Glomerular visceral epithelial cell (primary cell): ENCODE results near the gene MIX23.
A peak's percentile ranks its signal among the peaks of the same experiment; 100 is the strongest.

ENCODE experiments used
- DNase-seq: peaks from one replicate; pipeline ENCODE4 v3.0.0-alpha.2; 2016; ENCODE audit errors: extremely low spot score

The MIX23 gene

GRCh38 chr3:122392868-122393844, 10.1 kb upstream of the MIX23 start:
- DNase-seq: peak; percentile 46

- DNase-seq: no peak
Observed at GRCh38 chr3:122391681-122392446, 8.8 kb upstream of the MIX23 start.

GRCh38 chr3:122390665-122391064, 7.6 kb upstream of the MIX23 start:
- DNase-seq: no peak

- DNase-seq: no peak
Observed at GRCh38 chr3:122389892-122390291, 6.9 kb upstream of the MIX23 start.

- no peak for DNase-seq
Observed at GRCh38 chr3:122389197-122389596, 6.2 kb upstream of the MIX23 start.

DNA sequence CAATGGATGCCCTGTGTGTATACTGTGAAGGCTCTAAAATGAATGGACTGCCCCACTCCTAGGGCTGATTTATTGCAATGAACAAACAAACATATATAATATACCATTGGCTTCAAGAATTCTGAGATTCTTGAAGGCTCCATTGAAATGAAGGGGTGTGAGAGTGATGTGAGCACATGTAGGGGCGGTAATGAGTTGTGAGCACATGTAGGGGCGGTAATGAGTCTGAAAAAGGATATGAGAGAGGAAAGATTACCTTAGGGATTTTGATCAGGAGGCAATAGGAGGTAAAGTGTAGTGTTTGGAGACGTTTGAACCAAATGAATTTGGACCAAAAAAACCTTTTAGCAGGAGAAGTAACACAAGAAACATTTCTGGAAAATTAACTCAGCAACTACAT, 4.7 kb upstream of the MIX23 start:
- no peak for DNase-seq

DNA sequence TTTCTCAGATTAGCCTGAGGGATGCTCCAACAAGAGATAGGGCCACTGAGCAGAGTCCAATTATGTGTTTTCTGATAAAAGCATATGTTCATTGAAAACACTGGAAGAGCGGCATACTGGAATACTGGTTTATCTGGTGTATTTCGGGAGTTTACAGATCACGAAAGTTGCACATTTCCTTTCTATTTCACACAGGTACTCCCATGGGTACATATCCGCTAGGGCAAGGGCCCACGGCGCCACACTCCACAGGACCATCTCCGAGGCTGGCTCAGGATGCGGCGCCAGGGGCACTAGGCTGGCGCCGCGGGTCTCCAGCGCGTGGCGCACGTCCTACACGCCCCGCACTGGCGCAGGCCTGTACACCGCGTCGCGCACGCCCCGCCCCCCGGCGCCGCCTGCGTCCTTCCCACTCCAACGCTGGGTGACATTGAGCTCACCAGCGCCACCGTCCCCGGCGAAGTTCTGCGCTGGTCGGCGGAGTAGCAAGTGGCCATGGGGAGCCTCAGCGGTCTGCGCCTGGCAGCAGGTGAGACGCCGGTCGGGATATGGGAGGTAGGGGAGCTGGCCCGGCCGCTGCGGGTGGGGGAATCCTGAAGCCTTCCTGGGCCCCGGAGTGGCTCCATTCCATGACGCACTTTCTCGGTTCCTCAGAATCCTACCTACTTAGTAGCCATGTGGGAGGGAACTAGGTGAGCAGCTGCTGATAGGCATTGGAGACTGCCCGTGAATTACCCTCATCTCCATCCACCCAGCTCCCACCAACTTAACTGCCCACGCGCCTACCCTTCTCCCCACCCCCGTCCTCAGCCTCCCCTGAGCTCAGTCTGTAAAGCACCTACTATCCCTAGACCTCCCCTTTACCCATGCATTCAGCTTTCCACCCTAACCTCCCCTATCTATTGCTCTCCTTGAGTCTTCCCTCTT, 1.0 kb upstream of the MIX23 start, which contains the start of gene FAM162A:
Gene FAM162A (plus strand): TSS at position 412 of the 927 bp plus-strand sequence. CDS start 84 bp downstream, at position 496.
- peak; percentile 90 for DNase-seq

DNA sequence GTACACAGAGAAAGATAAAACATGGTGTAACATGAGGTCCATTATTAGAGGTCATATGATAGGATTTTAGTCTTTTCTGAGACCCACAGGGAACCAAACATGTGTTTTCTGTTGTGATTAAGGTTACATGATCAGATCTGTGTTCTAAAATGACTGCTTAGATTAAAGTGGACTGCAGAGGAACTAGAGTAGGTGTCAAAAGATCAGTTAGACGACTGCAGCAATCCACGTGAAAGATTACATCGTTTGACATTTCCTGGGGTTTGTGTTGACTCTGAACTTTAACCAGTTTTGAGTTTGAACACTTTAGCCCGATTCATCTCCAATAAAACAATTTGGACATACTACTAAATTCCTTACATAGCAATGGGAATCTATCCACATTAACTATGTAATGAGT, 5.1 kb downstream of the MIX23 start:
- no peak for DNase-seq

GRCh38 chr3:122374034-122374433, 9.0 kb downstream of the MIX23 start:
- DNase-seq: no peak

- no peak for DNase-seq
Observed at GRCh38 chr3:122366379-122366749, 16.7 kb downstream of the MIX23 start.

GRCh38 chr3:122365582-122366378, 17.3 kb downstream of the MIX23 start:
- DNase-seq: peak; percentile 5

GRCh38 chr3:122365073-122365472, 18.0 kb downstream of the MIX23 start:
- DNase-seq: no peak

GRCh38 chr3:122364490-122364889, 18.5 kb downstream of the MIX23 start:
- DNase-seq: no peak

DNA sequence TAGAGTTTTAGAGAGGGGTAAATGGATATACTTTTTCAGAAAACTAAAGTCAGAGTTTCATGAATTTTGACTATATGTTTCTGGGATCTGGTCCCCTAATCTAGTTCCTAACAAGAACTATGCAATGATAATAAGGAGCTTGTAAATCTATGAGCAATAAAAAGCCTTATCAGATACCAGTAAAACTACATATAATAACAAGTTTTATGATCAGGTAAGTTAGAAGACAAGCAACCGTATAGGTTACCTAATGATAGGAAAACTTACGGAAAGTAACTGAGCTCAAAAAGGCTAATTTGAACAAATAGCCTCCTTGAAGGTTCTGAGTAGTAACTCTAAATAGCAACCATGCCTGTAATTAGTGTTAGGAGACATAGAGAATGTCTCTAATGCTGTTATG, 21.0 kb downstream of the MIX23 start:
- no peak for DNase-seq

DNA sequence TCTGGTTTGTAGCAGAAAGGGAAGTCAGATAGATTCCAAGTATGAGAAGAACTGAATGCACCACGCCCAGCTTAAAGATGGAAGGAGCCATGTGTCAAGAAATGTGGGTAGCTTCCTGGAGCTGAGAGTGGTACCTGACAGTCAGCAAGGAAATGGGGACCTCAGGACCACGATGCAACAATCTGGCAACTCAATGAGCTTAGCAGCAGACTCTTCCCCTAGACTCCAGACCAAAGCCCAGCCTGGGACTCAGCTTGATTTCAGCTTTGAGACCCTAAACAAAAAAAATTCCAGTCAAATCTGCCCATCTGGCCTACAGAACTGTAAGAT, 24.4 kb downstream of the MIX23 start:
- DNase-seq: no peak

DNA sequence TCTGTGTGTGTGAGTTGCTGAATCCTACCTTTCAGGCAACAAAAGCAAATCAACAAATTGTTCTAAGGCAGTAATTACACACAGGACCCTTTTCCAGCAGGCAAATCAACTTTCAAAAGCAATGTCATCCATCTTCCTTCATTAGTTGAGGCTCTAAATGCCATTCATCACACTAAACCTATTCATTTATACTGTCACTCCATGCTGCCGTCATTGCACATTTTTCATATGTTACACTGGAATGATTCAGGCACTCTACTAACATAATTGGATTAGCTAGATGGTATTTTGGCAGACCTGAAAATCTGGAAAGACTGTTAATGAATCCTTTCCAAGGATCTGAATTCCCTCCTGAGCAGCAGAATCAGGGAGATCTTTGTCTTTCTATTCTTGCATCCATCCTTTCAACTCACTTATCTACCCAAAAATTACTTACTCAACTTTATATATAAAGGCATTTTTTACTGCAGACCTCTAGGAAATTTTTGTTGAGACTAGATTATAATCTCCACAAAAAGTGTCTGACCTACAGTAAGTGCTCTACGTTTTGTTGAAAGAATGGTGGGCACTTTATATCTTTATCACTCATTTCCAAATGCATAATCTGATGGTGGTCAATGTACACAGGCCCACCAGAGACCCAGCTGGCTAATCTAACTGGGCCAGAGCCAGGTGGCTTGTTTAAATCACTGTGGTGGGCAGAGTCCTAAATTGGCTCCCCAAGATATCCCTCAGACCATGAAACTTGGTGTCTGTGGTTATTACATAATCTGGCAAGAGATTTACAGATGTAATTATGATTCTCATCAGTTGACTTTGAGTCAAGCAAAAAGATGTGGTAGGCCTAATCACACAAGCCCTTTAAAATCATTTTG, 25.0 kb downstream of the MIX23 start:
- no peak for DNase-seq

DNA sequence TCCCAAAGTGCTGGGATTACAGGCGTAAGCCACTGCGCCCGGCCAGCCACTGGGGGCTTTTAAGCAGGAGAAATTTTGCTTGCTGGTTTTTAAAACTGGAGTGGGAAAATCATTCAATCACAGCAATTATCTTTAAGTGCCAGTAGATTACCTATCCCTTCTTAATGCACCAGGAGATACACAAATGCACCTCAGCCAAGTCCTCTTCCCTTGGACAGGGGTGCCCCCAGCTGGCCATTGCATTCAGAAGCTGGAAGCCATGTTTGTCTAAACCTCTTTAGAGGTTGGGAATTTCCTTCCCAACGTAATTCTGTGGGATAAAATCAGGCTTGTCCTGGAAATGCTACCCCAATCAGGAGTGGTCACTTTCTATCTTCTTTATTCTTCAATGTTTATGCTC, 26.6 kb downstream of the MIX23 start:
- peak; percentile 1 for DNase-seq

DNA sequence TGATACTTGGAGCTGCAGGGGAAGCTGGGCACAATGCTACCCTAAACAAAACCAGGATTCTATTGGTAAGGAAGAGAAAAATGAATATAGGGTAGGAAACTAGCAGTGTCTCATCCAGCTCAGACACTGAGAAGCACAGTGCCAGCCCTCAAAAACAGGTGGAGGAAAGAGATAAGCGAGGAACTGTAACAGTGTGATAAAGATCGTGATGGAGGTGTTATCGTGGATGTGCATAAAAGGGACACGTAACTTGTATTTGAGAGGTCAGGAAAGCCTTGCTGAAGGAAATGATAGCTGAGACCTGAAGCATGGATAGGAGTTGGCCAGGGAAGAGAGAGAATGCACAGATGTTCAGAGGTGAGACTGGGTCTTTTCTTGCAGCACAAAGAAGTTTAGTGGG, 27.4 kb downstream of the MIX23 start:
- DNase-seq: no peak

DNA sequence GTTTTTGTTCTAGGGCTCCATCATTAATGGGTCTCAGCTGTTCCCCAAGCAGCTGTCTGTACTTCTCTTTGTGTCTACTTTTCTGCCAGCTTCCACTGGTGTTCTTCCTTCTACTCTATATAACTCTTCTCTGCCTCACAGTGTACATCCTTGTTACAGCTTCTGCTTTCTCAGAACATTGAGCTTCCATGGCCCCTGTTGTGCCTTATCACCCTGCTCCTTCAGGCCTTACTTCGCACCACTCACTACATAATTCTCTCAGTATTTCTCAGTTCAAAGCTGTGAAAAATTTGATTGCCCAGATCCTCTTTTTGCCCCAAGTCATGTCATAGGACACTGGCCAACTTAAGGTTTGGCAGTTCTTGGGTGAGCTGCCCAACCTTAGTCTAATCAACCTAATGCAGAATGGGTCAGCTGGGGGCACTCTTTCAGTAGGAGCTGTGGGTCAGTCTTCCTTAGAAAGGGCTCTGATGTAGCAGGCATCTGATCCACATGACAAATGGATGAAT, 29.1 kb downstream of the MIX23 start:
- DNase-seq: no peak

GRCh38 chr3:122353215-122353614, 29.8 kb downstream of the MIX23 start:
- DNase-seq: no peak
